C4-2B (cell line): ENCODE measurements around the gene IGF2.

Experiments
- H3K27ac ChIP-seq: fragments of 450-650 bp; 2 replicates; pipeline ENCODE4 v1.5.1; 2017
- CTCF ChIP-seq: fragments of 450-650 bp; conservative IDR thresholded peaks from 2 replicates; pipeline ENCODE4 v1.5.1; 2017; ENCODE audit warnings: mild to moderate bottlenecking
- ZFX ChIP-seq: fragments of 450-650 bp; IDR thresholded peaks from 2 replicates; pipeline ENCODE4 v1.6.1; 2017

The IGF2 gene

GRCh38 chr11:2169005-2169378 is 29.8 kb upstream of the IGF2 start:
- TF ChIP-seq ZFX (no peak), CTCF (no peak)
- H3K27ac ChIP-seq, result no peak overlapping the region

- no peak overlapping the region for H3K27ac ChIP-seq
- TF ChIP-seq ZFX (no peak), CTCF (no peak)
Measured at GRCh38 chr11:2168286-2169004, 29.3 kb upstream of the IGF2 start.

- no peak overlapping the region for H3K27ac ChIP-seq
- no peak for TF ChIP-seq ZFX
- no peak for TF ChIP-seq CTCF
Measured at GRCh38 chr11:2167141-2168045, 28.2 kb upstream of the IGF2 start.

GRCh38 chr11:2166091-2166851 is 27.1 kb upstream of the IGF2 start:
- H3K27ac ChIP-seq, result no peak overlapping the region
- TF ChIP-seq ZFX (no peak), CTCF (peak; percentile 94)

- H3K27ac ChIP-seq, result no peak overlapping the region
- TF ChIP-seq CTCF, result no peak
- no peak for TF ChIP-seq ZFX
Measured at GRCh38 chr11:2165571-2165970, 26.4 kb upstream of the IGF2 start.

GRCh38 chr11:2164861-2165555 is 25.8 kb upstream of the IGF2 start:
- TF ChIP-seq ZFX, result no peak
- no peak for TF ChIP-seq CTCF
- no peak overlapping the region for H3K27ac ChIP-seq
